GM18502 (cell line): Measurements from ENCODE around the gene FGF14.

Source experiments
- ATAC-seq: cut with Tn5 transposase; IDR thresholded peaks from one replicate; pipeline ENCODE4 v1.9.1; 2021; ENCODE audit warnings: mild to moderate bottlenecking; ENCODE audit not compliant: unreplicated experiment, poor library complexity

Gene FGF14

GRCh38 chr13:101837288-101837687 is 564.6 kb downstream of the FGF14 start:
- no peak for ATAC-seq

GRCh38 chr13:101835920-101836319 is 565.9 kb downstream of the FGF14 start:
- ATAC-seq = no peak

- ATAC-seq = no peak
These were observed 568.2 kb downstream of the FGF14 start for GRCh38 chr13:101833671-101834070.

GRCh38 chr13:101830035-101830434 is 571.8 kb downstream of the FGF14 start:
- ATAC-seq = no peak

- ATAC-seq = no peak
These were observed 572.4 kb downstream of the FGF14 start for GRCh38 chr13:101829484-101829883.

GRCh38 chr13:101828119-101828518 is 573.7 kb downstream of the FGF14 start:
- ATAC-seq = no peak

- no peak for ATAC-seq
These were observed 584.0 kb downstream of the FGF14 start for GRCh38 chr13:101817898-101818297.

- no peak for ATAC-seq
These were observed 590.0 kb downstream of the FGF14 start for GRCh38 chr13:101811881-101812280.

- ATAC-seq = no peak
These were observed 590.5 kb downstream of the FGF14 start for GRCh38 chr13:101811284-101811839.

GRCh38 chr13:101799196-101799595 is 602.7 kb downstream of the FGF14 start:
- no peak for ATAC-seq

GRCh38 chr13:101798437-101798836 is 603.4 kb downstream of the FGF14 start:
- ATAC-seq = no peak

- no peak for ATAC-seq
These were observed 606.4 kb downstream of the FGF14 start for GRCh38 chr13:101795460-101795859.

- no peak for ATAC-seq
These were observed 606.8 kb downstream of the FGF14 start for GRCh38 chr13:101795025-101795424.

GRCh38 chr13:101792189-101792588 is 609.7 kb downstream of the FGF14 start:
- no peak for ATAC-seq

GRCh38 chr13:101785858-101786257 is 616.0 kb downstream of the FGF14 start:
- no peak for ATAC-seq

GRCh38 chr13:101784313-101784712 is 617.5 kb downstream of the FGF14 start:
- ATAC-seq = no peak

GRCh38 chr13:101783554-101783953 is 618.3 kb downstream of the FGF14 start:
- no peak for ATAC-seq

GRCh38 chr13:101780211-101780610 is 621.6 kb downstream of the FGF14 start:
- ATAC-seq = no peak

- no peak for ATAC-seq
These were observed 622.7 kb downstream of the FGF14 start for GRCh38 chr13:101779147-101779546.

- ATAC-seq = no peak
These were observed 626.6 kb downstream of the FGF14 start for GRCh38 chr13:101775267-101775666.

- ATAC-seq = no peak
These were observed 627.5 kb downstream of the FGF14 start for GRCh38 chr13:101774393-101774792.

- no peak for ATAC-seq
These were observed 628.8 kb downstream of the FGF14 start for GRCh38 chr13:101773062-101773461.

- no peak for ATAC-seq
These were observed 634.7 kb downstream of the FGF14 start for GRCh38 chr13:101767131-101767530.
